GM19324 (cell line): ENCODE results near the gene KIAA0232.
A peak's percentile ranks its signal among the peaks of the same experiment; 100 is the strongest.
"Not testable (repeated sequence)": the region's sequence is repeated elsewhere in the genome, so short reads cannot be mapped to it uniquely, and the experiment has no call there.

Source experiments
- ATAC-seq: cut with Tn5 transposase; IDR thresholded peaks from one replicate; pipeline ENCODE4 v1.9.1; 2021; ENCODE audit warnings: mild to moderate bottlenecking, moderate library complexity; ENCODE audit not compliant: unreplicated experiment, low FRiP score

The KIAA0232 gene

DNA sequence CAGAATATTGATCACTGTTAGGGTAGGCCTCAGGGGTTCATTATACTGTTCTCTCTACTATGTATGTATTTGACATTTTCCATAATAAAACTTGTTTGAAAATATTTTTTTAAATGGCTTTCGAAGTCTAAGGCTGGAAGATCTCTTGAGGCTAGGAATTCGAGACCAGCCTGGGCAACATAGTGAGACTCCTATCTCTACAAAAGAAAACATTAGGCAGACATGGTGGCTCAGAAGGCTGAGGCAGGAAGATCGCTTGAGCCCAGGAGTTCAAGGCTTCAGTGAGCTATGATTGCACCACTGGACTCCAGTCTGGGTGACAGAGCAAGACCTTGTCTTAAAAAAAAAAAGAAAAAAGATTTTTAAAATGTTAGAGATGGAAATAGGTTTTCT, 111.6 kb downstream of the KIAA0232 start:
- ATAC-seq: no peak

DNA sequence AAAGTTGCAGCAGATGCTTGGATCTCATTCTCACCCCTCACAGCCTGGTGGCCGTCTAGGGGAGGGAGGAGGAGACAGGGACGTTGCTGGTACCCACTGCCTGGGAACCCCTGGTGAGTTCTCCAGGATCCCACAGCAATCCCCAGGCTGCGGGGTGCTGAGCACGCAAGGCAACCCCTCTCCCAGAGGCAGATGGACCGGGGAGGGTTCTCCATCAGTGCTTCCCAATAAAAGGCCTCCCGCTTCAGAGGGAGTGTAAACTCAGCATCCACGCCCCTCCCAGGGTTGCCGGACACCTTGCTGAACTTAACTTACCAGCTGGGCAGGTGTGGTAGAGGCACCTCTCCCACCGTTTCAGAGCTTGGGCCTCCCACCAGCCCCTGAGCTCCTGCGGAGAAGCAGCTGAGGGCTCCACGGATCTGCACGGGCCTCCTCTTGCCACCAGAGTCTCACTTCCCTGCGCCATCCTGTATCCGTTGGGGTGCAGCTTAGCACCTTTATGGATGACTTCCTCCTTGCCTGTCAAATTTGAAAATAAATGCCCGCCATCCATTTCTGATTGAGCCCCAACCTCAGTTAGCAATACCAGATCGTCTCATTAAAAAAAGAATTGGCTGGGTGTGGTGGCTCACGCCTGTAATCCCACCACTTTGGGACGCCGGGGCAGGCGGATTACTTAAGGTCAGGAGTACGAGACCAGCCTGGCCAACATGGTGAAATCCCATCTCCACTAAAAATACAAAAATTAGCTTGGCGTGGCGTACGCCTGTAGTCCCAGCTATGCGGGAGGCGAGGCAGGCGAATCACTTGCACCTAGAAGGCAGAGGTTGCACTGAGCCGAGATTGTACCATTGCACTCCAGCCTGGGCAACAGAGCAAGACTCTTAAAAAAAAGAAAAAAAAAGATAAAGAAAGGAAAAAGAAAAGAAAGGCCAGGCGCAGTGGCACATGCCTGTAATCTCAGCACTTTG, 112.3 kb downstream of the KIAA0232 start:
- no peak for ATAC-seq

DNA sequence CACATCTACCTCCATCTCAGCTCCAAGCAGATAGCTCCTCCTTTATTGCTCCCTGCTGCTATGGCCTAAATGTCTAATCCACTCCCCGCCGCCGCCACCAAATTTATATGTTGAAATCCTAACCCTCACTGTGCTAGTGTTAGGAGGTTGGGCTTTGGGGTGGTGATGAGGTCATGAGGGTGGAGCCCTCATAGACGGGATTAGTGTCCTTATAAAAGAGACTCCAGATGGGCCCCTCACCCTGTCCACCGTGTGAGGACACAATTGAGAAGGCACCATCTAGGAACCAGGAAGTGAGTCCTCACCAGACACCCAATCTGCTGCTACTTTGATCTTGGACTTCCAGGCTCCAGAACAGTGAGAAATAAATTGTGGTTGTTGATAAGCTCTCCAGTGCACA, 113.5 kb downstream of the KIAA0232 start:
- ATAC-seq: no peak

DNA sequence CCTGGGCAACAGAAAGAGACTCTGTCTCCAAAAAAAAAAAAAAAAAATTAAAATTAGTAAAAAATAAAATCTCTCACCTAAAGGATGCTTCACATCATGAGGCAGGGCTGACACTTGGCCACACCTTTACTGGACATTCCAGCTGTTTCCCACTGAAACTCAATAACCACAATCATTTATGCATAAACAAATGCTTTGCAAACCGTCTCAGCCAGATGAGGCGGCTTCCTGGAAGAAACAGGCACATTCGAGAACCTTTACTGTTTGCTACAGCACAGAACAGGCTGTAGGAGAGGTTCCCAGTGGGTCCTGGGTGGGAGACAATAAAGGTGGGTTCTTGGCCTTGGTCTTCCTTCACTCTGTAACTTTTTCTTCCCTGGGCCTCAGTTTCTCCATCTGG, 116.2 kb downstream of the KIAA0232 start:
- no peak for ATAC-seq

DNA sequence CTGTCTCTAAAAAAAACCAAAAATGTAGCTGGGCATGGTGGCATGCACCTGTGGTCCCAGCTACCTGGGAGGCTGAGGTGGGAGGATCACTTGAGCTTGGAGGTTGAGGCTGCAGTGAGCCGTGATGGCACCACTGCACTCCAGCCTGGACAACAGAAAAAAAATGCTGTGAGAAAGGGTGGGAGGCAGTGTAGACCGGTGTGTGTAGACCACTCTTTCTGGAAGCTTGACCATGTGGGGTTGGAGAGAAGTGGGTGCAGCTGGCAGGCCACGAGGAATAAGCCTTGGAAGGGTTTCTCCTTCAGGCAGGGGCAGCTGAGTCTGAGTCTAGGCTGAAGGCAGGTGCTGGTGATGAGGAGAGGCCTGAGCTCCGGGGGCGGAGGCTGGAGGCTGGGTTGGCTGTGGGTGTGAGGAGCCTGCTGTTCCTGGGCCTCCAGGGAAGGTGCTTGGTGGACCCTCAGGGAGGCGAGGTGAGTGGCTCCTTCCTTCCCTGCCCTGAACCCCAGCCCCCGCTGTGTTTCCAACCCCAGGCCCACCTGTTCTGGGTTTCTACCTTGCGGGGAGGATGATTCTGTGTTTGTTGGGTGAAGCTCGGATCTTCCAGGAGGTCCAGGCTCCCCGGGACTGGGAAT, 117.8 kb downstream of the KIAA0232 start:
- no peak for ATAC-seq

DNA sequence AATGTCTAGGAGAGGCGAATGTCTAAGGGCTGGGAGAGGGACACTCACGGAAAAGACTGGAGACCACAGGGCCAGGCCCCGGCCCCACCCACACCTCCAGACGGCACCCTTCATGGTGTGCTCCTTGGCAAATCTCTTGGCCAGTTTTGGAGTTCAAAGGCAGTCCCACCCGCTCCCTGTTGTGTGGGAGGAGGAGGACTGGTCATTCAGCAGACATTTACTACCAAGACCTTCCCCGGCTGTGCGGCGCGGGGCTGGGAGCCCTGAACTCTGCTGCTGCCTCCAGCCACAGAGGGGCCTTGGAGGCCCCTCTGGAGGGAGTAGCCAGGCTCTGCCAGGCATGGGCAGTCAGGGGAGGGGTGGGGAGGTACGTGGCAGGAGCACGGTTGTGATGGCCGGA, 118.4 kb downstream of the KIAA0232 start:
- no peak for ATAC-seq

DNA sequence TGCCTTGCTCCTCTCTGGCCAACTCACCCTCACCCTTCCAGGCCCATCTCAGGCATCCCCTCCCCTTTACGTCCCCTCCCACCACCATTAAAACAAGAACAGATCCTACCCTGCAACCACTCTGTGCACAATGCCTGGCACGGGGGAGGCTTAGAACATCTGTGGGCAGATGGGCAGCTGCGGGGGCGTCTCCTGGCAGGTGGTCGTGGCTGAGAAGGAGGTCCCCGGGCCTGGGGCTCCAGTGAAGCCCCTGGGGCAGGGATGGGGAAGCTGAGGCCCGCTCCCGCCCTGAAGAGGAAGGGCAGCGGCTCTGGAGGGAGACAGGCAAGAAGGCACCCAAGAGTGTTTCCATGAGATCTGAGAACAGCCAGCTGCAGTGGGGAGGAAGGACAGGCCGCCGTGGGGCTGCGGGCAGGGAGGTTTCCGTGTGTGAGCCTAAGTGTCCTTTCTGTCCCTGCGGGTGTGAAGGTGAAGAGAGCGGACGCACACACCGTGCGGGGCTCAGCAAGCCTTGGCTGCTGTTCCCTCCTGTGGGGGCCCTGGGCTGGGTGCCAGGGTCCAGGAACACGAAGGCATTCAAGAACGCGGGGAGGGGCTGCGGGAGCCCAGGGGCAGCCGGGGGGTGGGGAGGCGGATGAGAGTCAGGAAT, 119.3 kb downstream of the KIAA0232 start:
- ATAC-seq: no peak

DNA sequence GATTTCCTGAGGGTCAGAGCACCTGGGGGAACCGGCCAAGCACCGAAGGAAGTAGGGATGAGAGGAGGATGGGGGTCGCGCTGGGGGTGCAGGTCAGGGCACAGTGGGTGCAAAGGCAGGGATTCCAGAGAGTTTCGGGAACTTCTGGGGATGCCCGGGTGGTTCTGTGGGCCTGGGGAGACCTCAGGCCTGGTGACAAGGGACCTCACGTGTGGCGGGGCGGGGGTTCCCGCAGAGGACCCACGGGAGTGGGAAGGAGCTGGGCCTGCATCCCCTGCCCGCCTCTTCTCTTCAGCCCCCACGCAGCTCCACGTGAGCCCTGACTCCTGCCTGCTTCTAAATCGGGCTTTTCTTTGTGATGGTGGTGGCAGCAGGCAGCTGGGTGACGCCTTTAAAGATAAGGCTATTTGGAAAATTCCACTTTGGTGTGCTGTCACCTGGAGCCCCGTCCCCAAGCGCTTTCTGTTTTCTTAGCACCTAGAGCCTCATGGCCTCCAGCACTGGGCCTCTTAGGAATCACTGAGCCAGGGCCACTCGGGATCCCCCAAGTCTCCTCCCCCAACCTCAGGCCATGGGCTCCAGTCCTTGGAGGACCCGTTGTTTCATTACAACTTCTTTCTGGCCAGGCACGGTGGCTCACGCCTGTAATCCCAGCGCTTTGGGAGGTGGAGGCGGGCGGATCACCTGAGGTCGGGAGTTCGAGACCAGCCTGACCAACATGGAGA, 120.0 kb downstream of the KIAA0232 start:
- ATAC-seq: no peak

DNA sequence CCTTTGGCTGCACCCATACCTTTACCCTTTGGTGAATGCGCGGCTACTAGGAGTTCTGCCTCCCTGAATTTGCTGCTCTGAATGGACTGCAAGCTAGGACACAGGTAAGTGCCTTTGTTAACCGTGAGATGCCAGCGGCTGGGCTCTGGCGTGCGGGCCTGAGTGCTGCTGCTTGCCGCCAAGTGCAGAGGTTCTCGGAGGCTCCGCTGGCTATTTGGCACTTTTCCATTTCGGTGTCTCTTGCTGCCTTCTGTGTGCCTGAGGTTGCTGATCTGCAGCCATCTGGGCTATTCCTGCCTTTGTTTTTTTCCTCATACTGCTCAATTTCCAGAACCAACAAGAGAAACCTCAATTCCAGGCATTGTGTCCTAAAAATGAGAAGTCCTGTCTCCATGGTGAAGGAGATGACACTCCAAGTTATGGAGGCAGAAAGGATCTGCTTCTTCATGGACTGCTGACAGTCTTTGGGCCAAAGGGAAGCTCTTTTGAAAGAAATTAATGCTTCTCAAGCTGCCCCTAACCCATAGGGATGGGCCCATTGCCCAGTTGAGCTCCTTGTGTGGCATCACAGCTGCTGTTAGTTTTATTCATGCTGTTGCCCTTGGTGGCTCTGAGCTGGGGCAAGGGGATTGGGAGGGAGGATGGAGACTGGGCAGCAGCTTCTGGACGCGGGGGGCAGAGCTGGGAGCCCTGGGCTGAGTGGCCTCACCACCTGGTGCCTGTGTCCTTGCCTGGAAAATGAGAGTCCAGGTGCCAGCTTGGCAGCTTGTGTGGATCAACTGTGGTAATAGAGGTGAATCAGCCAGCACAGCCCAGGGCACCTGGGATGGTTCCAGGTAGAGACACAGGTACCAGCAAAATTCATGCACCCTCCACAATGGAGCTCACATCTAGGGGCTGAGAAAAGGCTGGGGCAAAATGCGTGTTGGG, 123.3 kb downstream of the KIAA0232 start:
- no peak for ATAC-seq

DNA sequence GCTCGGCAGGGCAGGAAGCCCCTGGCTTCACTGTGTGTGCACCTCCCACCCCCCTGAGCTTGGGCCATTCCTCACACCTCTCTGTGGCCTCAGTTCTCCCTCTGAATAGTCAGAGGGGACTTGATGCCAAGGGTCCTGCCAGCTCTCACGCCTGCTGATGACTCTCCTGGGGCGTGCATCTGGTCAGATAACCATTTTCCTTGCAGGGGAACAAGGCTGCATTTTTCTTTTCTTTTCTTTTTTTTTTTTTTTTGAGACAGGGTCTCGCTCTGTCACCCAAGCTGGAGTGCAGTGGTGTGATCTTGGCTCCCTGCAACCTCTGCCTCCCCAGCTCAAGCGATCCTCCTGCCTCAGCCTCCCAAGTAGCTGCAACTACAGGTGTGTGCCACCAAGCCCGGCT, 124.0 kb downstream of the KIAA0232 start:
- not testable (repeated sequence) for ATAC-seq

DNA sequence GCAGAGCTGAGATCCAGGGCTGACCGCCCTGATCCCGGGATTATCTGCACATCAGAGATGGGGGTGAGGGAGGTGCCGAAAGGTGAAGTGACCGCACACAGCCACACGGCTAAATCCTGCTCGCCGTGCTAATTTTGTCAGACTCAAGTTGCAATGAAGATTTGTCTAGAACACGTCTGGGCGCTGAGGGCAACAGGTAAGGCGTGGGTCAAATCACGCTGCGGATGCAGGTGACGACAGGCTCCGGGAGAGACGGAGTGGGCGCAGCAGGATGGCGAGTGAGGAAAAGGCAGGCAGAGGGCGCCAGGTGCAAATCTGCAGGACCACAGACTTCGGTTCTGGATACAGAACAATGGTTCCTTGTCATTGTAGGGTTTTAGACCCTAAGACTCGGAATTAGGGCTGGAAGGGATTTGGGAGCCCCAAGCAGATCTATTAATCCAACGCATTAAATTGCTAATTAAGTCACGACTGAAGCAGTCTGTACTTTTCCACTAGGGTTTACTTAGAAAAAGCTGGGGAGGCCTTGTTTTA, 125.2 kb downstream of the KIAA0232 start:
- ATAC-seq: no peak

DNA sequence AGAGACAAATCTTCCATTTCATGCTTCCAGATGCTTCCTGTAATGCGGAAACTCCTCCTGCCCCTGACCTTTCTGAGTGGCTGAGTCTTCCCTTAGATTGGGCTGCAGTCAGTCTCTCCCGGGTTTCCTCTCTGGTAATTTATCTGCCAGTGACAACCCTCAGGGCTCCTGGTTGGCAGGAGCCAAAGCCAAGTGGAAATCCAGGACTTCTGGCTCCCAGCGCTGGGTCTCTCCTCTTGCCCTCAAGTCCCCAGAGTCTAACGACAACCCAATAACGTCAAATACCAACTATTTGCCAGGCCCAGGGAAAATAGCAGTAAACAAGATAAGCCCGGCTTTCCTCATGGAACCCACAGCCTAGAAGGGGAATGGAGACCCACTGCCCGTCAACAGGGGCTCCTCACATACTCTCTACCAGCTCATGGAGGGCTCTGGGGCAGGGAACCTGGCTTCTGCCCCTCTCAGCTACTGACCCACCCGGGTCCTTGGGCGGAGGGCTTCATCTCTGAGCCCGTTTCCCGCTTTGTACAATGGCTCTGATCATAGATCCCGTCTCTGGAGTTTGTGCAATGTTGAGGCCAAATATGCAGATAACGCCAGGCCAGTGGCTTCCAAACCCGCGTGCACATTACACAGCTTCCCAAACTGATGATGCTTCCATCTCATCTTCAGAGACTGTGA, 126.0 kb downstream of the KIAA0232 start:
- no peak for ATAC-seq

DNA sequence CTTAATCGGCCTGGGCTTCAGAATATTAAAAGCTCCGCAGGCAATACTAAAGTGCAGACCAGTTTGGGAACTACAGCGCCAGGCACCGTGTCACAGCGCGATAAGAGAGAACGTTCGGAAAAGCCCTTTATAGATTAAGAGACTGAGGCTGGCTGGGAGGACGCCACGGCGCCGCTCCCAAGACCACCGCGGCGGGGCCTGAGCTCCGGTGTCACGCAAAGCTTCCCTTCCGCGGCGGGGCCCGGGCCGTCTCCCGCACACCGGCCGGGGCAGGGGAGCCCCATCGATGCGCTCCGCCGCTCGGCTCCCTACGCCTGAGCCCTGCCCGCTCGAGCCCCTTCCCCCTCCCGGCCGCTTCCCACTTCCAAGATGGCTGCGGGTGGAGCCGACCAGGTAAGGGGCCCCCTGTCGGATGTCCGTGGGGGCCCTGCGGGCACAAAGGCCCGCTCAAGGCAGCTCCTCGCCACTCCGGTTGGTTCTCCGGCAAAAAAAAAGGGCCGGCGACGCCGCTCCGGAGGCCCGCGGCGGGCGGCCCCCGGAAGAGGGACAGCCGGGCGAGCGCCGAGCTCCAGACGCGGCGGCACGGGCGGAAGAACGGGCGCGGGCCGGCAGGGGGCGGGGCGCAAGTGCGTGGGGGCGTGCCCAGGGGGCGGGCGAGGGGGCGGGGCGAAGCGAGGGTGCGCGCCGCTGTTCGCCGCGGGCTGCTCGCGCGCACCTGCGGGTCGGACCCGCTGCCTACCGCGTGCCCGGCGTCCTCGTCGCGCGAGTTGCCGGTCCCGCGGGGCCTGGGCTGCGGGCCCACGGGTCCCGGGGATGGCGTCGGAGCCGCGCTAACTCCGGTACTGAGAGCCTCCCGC, 126.8 kb downstream of the KIAA0232 start, which contains the start of gene TBC1D14:
TSS of gene TBC1D14 (plus strand) at position 714 of the 857 bp plus-strand sequence. CDS start 13,564 bp downstream, outside the sequence.
- ATAC-seq: peak; percentile 90

DNA sequence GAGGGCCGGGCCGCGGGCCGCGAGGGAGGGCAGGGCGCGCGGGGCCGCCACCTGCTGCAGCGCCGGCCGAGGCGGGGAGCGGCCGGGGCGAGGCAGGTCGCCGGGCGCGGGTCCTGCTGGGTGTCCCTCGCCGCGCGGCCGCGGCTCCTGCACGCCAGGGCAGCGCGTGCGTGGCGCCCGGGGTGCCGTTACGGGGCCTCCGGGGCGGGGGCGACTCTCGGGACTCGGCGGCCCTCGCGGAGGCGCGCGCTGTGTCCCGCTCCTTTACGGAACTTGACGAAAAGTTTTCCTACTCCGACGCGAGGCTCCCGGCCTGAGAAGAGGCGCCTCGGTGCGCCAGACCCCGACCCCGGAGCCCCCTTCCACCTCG, 127.4 kb downstream of the KIAA0232 start:
- ATAC-seq: peak; percentile 43

DNA sequence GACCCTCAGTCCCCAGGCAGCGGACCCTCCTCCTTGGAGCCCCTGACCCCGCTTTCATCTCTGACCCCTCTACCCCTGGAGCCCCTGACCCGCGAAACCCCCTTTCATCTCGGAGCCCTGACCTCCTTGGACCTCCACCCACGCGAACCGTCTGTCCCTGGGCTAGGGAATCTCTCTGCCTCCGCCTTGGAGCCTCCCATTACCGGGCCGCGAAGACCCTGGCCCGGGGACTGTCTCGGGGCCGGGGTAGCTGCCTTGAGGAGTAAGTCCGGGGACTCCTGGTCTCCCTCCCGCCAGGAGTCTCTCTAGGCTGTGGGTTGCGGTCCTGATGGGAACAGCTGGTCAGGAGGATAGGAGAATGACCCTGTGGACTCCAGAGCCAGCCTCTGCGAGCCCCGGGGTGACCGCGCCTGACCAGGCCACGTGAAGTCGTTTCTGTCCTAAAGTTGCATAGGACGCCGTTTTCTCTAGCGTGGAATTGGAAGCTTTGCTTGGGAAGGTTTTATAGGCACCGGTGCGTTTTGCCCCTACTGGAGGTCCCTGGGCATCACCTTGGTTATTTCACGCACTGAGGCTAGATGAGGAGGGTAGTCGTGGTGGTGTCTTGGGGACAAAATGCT, 127.9 kb downstream of the KIAA0232 start:
- ATAC-seq: no peak

DNA sequence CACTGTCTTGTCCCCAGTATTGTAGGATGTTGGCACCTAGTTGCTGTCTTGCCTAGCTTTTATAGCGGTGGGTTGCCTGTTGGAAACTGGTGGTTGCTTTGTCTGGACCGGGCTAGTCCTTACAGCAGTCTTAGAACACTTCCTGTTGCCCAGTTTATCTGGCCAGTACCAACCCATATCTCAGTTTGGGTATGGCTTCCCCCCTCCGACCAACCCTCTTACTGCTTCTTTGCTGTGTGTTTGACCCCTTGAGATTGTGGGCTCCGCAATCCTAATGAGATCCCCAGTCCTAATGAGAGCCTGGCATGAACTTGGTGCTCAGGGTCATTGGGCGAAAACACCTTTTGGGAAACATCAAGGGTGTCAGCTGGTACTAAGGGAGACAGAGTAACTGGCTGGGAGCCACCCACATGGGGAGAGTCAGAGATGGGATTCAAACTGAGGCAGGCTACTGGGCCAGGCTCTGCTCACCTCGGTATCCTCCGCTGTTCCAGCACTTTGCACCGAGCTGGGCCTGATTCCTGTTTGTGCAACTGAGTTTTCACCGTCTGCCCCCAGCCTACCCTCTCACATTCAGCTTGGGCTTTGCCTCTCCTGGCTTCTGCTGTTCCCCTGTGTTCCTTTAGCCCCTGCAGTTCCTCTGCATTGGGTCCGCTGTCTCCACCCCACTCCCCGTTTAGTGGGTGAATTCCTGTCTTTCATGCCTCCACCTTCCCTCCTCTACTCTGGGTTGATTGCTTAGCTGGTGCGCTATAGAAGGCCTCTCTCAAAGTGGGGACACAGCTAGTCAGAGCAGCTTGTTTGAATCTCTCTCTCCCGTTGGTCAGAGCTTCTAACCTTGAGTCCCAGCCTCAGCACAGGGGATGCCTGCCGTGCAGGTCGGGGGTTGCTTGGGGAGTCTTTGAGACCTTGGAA, 128.7 kb downstream of the KIAA0232 start:
- no peak for ATAC-seq
